PC-3 (cell line): ENCODE data around the gene EXOC2. TPM values are rescaled to one million over a fixed set of nuclear protein-coding genes. Genes with fewer than 3 reads are reported as not detected.

Experiments
- ATAC-seq: fragments of 200-7000 bp; cut with Tn5 transposase; 2 replicates; pipeline ENCODE4 v1.9.1; 2020; ENCODE audit warnings: mild to moderate bottlenecking, moderate library complexity
- BruUV-seq: library from RNA; stranded (reverse); fragments of 400-500 nt; replicated peaks from 2 replicates; lab custom pipeline; 2021; lab: Mats Ljungman, UMichigan
- CTCF ChIA-PET: fragments of 300-600 bp; sonication (Branson Sonifier 250); formaldehyde crosslinking; loops from one replicate; lab custom pipeline; 2022; ENCODE audit warnings: antibody characterized with exemption; lab: Charles Lee
- POLR2A ChIA-PET: fragments of 300-600 bp; sonication (Branson Sonifier 250); formaldehyde crosslinking; loops from one replicate; lab custom pipeline; 2022; ENCODE audit warnings: antibody characterized with exemption; ENCODE audit not compliant: unreplicated experiment; lab: Charles Lee
- DNase-seq: peaks from one replicate; pipeline ENCODE4 v3.0.0-alpha.2; 2015
- H2AFZ ChIP-seq: fragments of 300-600 bp; sonication (generic); 2 replicates; pipeline ENCODE4 v1.6.0; 2016; ENCODE audit warnings: antibody characterized with exemption, low read length
- H3F3A ChIP-seq: fragments of 300-600 bp; sonication (generic); one replicate; pipeline ENCODE4 v1.6.0; 2017; ENCODE audit warnings: antibody characterized with exemption, low read length, control low read depth, mild to moderate bottlenecking; ENCODE audit not compliant: unreplicated experiment
- H3K27ac ChIP-seq: fragments of 300-600 bp; sonication (generic); 2 replicates; pipeline ENCODE4 v1.5.1; 2016; ENCODE audit warnings: mild to moderate bottlenecking, low read length
- H3K27me3 ChIP-seq: fragments of 300-600 bp; sonication (generic); 2 replicates; pipeline ENCODE4 v1.6.1; 2016; ENCODE audit warnings: low read length, mixed read lengths
- H3K36me3 ChIP-seq: fragments of 300-600 bp; sonication (generic); 2 replicates; pipeline ENCODE4 v1.6.1; 2016; ENCODE audit warnings: low read depth, mixed run types, low read length, mixed read lengths
- H3K4me1 ChIP-seq: fragments of 300-600 bp; sonication (generic); 2 replicates; pipeline ENCODE4 v1.5.1; 2016; ENCODE audit warnings: low read length; ENCODE audit not compliant: insufficient read depth
- H3K4me2 ChIP-seq: fragments of 300-600 bp; sonication (generic); 2 replicates; pipeline ENCODE4 v1.6.0; 2016; ENCODE audit warnings: low read length
- H3K4me3 ChIP-seq: fragments of 300-600 bp; sonication (generic); 2 replicates; pipeline ENCODE4 v1.5.1; 2016; ENCODE audit warnings: mild to moderate bottlenecking, low read length, mixed read lengths
- H3K79me2 ChIP-seq: fragments of 300-600 bp; sonication (generic); 2 replicates; pipeline ENCODE4 v1.6.1; 2017; ENCODE audit warnings: low read length, mixed read lengths
- H3K9ac ChIP-seq: fragments of 300-600 bp; sonication (generic); 2 replicates; pipeline ENCODE4 v1.6.0; 2016; ENCODE audit warnings: mild to moderate bottlenecking, low read length
- H3K9me2 ChIP-seq: fragments of 300-600 bp; sonication (generic); replicated peaks from 2 replicates; pipeline ENCODE4 v1.6.1; 2016; ENCODE audit warnings: mixed run types, low read length, mixed read lengths
- H3K9me3 ChIP-seq: fragments of 300-600 bp; sonication (generic); 2 replicates; pipeline ENCODE4 v1.6.1; 2016; ENCODE audit warnings: low read length, mixed read lengths
- H4K20me1 ChIP-seq: fragments of 300-600 bp; sonication (generic); 2 replicates; pipeline ENCODE4 v1.6.1; 2016; ENCODE audit warnings: low read length, mixed read lengths
- EZH2 ChIP-seq: fragments of 300-600 bp; sonication (generic); IDR thresholded peaks from one replicate; pipeline ENCODE4 v1.6.1; 2017; ENCODE audit warnings: antibody characterized with exemption, mild to moderate bottlenecking, low read length; ENCODE audit not compliant: unreplicated experiment
- EZH2phosphoT487 ChIP-seq: fragments of 300-600 bp; sonication (generic); IDR thresholded peaks from 2 replicates; pipeline ENCODE4 v1.6.1; 2018; ENCODE audit warnings: mild to moderate bottlenecking, antibody characterized with exemption, low read length, borderline replicate concordance
- intact Hi-C: fragments of 100-400 bp; cut with micrococcal nuclease; formaldehyde crosslinking; loops from 2 replicates; pipeline ENCODE4 v1.9.0; 2023
- total RNA-seq: library from RNA; depleted of rRNA; stranded (reverse); fragments of >200 nt; gene quantifications from 2 replicates; pipeline ENCODE4 v1.2.3, GENCODE V29; 2014
- TF ChIP-seq, protein P1 (sequence below): fragments of 300-600 bp; sonication (generic); conservative IDR thresholded peaks from 2 replicates; pipeline ENCODE4 v1.5.1; 2017; ENCODE audit warnings: antibody characterized with exemption, low read depth, mild to moderate bottlenecking, low read length

The EXOC2 gene
- total RNA-seq, 1 experiment from 2014 or later = 27.7 TPM

DNA sequence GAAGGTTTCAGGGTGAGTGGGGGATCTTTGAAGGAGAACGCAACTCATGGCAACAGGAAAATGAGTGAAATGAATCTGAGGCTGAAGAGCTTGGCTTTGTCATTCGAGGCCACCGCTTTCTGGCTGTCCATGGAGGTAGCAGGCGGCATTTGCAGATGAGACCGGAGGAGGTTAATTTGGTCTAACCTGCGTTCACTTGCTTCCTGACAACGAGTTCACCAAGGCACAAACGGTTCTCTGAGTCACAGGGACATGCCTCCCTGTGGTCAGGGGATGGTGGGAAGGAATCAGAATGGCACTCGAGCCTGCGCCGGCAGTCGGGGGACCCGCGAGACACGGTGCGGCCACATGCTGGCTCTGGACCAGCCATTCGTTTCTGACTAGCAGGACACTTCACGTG is 226.4 kb downstream of the EXOC2 start:
- H3K4me1 ChIP-seq = no peaks in the 10 kb centered on the region
- H3K27ac ChIP-seq = no peak overlapping the region
- H3K9me2 ChIP-seq = no peaks in the 10 kb centered on the region
- H3K9me3 ChIP-seq = no peaks in the 10 kb centered on the region
- no peaks in the 10 kb centered on the region for H3K36me3 ChIP-seq
- peaks cover 59% of the 10 kb centered on the region for H3K27me3 ChIP-seq
- H3K4me3 ChIP-seq = no peak overlapping the region
- H3K79me2 ChIP-seq = no peaks in the 10 kb centered on the region
- POLR2A ChIA-PET = no interaction called here
- TF ChIP-seq, protein P1, sequence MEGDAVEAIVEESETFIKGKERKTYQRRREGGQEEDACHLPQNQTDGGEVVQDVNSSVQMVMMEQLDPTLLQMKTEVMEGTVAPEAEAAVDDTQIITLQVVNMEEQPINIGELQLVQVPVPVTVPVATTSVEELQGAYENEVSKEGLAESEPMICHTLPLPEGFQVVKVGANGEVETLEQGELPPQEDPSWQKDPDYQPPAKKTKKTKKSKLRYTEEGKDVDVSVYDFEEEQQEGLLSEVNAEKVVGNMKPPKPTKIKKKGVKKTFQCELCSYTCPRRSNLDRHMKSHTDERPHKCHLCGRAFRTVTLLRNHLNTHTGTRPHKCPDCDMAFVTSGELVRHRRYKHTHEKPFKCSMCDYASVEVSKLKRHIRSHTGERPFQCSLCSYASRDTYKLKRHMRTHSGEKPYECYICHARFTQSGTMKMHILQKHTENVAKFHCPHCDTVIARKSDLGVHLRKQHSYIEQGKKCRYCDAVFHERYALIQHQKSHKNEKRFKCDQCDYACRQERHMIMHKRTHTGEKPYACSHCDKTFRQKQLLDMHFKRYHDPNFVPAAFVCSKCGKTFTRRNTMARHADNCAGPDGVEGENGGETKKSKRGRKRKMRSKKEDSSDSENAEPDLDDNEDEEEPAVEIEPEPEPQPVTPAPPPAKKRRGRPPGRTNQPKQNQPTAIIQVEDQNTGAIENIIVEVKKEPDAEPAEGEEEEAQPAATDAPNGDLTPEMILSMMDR = no peak
- no peak for TF ChIP-seq EZH2
- no peak for TF ChIP-seq EZH2phosphoT487
- no peaks in the 10 kb centered on the region for H3F3A ChIP-seq
- ATAC-seq (no peak), DNase-seq (no peak)
- CTCF ChIA-PET = no interaction called here
- H2AFZ ChIP-seq = no peak overlapping the region
- no peak overlapping the region for H3K9ac ChIP-seq
- no peaks in the 10 kb centered on the region for H4K20me1 ChIP-seq
- intact Hi-C loops = no loop called here
- BruUV-seq = no TSS peak
- H3K4me2 ChIP-seq = no peak overlapping the region

DNA sequence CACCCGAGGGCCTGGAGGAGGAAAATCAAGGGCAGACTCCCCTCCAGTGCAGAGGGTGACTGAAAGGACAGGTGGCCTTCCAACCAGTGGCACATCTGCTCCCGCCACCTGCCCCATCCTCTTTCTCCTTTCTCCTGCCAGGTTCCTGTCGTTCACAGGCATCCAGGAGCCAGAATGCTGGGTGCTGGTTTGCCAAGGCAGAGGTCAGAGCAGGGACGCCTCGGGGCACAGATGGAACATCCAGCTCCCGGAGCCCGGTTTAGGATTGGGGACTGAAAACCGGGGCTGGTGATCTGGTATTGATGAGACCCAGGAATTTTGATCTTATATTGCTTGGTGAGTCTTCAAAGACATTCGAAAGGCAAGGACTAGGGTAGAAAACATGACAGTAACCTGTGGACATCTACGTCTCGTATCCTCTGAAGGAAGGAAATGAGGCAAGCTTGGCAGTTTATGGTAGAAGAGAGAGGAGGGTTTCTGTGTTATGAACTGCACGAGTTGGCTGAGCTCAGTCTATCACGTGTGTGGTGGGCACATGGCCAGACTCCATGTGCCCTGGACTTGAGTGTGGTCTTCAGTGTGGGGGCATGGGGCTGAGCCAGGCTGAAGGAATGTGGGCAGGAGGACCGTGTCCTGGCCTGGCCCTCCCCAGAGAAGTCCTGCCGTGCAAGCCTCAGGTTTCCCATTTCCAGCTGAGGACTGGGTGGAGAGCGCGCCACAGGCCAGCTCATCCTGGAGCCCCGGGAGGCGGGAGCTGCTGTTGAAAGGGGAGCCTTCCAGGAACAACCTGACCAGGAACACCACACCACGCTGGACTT is 227.2 kb downstream of the EXOC2 start:
- intact Hi-C loops = no loop called here
- no TSS peak for BruUV-seq
- ATAC-seq = no peak
- H3K4me3 ChIP-seq = no peak overlapping the region
- no peaks in the 10 kb centered on the region for H4K20me1 ChIP-seq
- H3K36me3 ChIP-seq = no peaks in the 10 kb centered on the region
- DNase-seq = no peak
- H3K4me2 ChIP-seq = no peak overlapping the region
- H2AFZ ChIP-seq = no peak overlapping the region
- H3K79me2 ChIP-seq = no peaks in the 10 kb centered on the region
- no peaks in the 10 kb centered on the region for H3F3A ChIP-seq
- TF ChIP-seq EZH2 (no peak), EZH2phosphoT487 (no peak)
- TF ChIP-seq, protein P1 = no peak
- no peaks in the 10 kb centered on the region for H3K4me1 ChIP-seq
- POLR2A ChIA-PET = no interaction called here
- H3K27ac ChIP-seq = no peak overlapping the region
- H3K9me2 ChIP-seq = no peaks in the 10 kb centered on the region
- peaks cover 66% of the 10 kb centered on the region for H3K27me3 ChIP-seq
- H3K9me3 ChIP-seq = no peaks in the 10 kb centered on the region
- no peak overlapping the region for H3K9ac ChIP-seq
- CTCF ChIA-PET = no interaction called here

DNA sequence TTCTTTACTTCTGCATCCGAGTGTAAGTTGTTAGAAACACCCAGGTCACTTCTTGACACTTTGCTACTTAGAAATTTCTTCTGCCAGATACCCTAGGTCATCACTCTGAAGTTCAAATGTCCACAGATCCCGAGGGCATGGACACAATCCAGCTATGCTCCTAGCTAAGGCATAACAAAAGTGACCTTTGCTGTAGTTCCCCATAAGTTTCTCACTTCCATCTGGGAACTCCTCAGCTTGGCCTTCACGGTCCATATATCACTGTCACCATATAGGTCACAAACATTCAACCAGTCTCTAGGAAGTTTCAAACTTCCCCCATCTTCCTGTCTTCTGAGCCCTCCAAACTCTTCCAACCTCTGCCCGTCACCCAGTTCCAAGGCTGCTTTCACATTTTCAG is 236.1 kb downstream of the EXOC2 start:
- Histone ChIP-seq H2AFZ (no peak overlapping the region), H3K36me3 (no peaks in the 10 kb centered on the region), H4K20me1 (no peaks in the 10 kb centered on the region), H3K4me2 (no peak overlapping the region), H3K9ac (no peak overlapping the region), H3K4me1 (peaks cover 6% of the 10 kb centered on the region; the same call in 1 of the 2 replicates), H3K9me2 (no peaks in the 10 kb centered on the region), H3K9me3 (no peaks in the 10 kb centered on the region), H3K4me3 (no peak overlapping the region), H3K27ac (no peak overlapping the region), H3K27me3 (peaks cover 17% of the 10 kb centered on the region; the same call in 1 of the 2 replicates), H3K79me2 (no peaks in the 10 kb centered on the region), H3F3A (no peaks in the 10 kb centered on the region)
- ATAC-seq (no peak), DNase-seq (no peak)
- no peak for TF ChIP-seq EZH2
- TF ChIP-seq, protein P1 = no peak
- TF ChIP-seq EZH2phosphoT487 = no peak
- intact Hi-C loops = no loop called here
- ChIA-PET CTCF (no interaction called here), POLR2A (no interaction called here)
- BruUV-seq = no TSS peak
